Lung (tissue), 12 donors: Measurements from ENCODE around the gene GUCY1A2. TPM values are rescaled to one million over a fixed set of nuclear protein-coding genes. Genes with fewer than 3 reads are reported as not detected.

ENCODE experiments used
- ATAC-seq: fragments of 200-7000 bp; cut with Tn5 transposase; one replicate; pipeline ENCODE4 v1.9.1; 2020; ENCODE audit warnings: moderate number of reproducible peaks; ENCODE audit not compliant: insufficient read depth, low FRiP score
- DNase-seq, 3 donors: peaks; one replicate each; pipeline ENCODE4 v3.0.0-alpha.2; 2013 to 2017
- H3K27ac ChIP-seq, 2 donors: one replicate each; pipeline ENCODE4 v1.5.1; 2013; ENCODE audit warnings: mild to moderate bottlenecking in 2 of 2, moderate library complexity in 2 of 2, control low read depth in 1 of 2, inconsistent platforms in 1 of 2, low read depth in 1 of 2, low read length in 1 of 2
- H3K27me3 ChIP-seq, 3 donors: one replicate each; pipeline ENCODE4 v1.5.1; 2013; ENCODE audit warnings: low read length in 2 of 3; ENCODE audit not compliant: control insufficient read depth in 3 of 3, insufficient read depth in 3 of 3
- H3K36me3 ChIP-seq, 4 donors: one replicate each; pipeline ENCODE4 v1.5.1; 2013; ENCODE audit warnings: low read length in 4 of 4, mild to moderate bottlenecking in 1 of 4, moderate library complexity in 1 of 4; ENCODE audit not compliant: control insufficient read depth in 4 of 4, insufficient read depth in 4 of 4
- H3K4me1 ChIP-seq, 5 donors: one replicate each; pipeline ENCODE4 v1.5.1; 2013; ENCODE audit warnings: low read length in 5 of 5, mild to moderate bottlenecking in 2 of 5, moderate library complexity in 1 of 5; ENCODE audit not compliant: control insufficient read depth in 5 of 5, insufficient read depth in 5 of 5
- H3K4me3 ChIP-seq: one replicate; pipeline ENCODE4 v1.5.1; 2013; ENCODE audit warnings: mild to moderate bottlenecking, control low read depth, moderate library complexity
- H3K9ac ChIP-seq, 2 donors: one replicate each; pipeline ENCODE4 v1.5.1; 2013; ENCODE audit warnings: low read length in 2 of 2, control low read depth in 1 of 2; ENCODE audit not compliant: insufficient read depth in 1 of 2
- H3K9me3 ChIP-seq, 4 donors: one replicate each; pipeline ENCODE4 v1.5.1; 2013; ENCODE audit warnings: low read length in 3 of 4, mild to moderate bottlenecking in 1 of 4, moderate library complexity in 1 of 4; ENCODE audit not compliant: control insufficient read depth in 4 of 4, insufficient read depth in 3 of 4
- CTCF ChIP-seq: IDR thresholded peaks from 2 replicates; pipeline ENCODE4 v1.5.1; 2012; ENCODE audit warnings: mild to moderate bottlenecking; ENCODE audit errors: control extremely low read depth, extremely low read depth
- WGBS, 2 donors: extraction: QIAGEN DNeasy Blood & Tissue Kit; methylation state at CpG; one replicate each; pipeline ENCODE4 v1.1.7; 2013; 5-methylcytosine and 5-hydroxymethylcytosine counted together
- polyA plus RNA-seq, 2 donors: library from polyadenylated mRNA; stranded (reverse); fragments of 200-250 nt; gene quantifications; one replicate each; pipeline ENCODE4 v1.2.1, GENCODE V29; 2013
- total RNA-seq, 2 donors: library from RNA; depleted of rRNA in 1 of 2; stranded (reverse); fragments of >200 nt in 1 of 2; gene quantifications; one replicate each; pipeline ENCODE4 v1.2.1, GENCODE V29; 2014 to 2021
- donor health status: control.
- donor health status: control.
- donor health status: Bipolar disorder and iron deficiency.
- donor health status: healthy.
- donor health status: DM: yes; HTN: yes; CAD: no.

GUCY1A2 gene
- total and polyA plus RNA-seq, 4 donors: 1.3 to 55.2 (median 5.7) TPM

GRCh38 chr11:106840146-106840545 is 178.1 kb downstream of the GUCY1A2 start:
- H3K9ac ChIP-seq: no peak overlapping the region
- WGBS, 2 donors: 72 to 83% methylated on average over 1 of the region's 1 CpG
- no peaks in the 10 kb centered on the region for H3K27me3 ChIP-seq
- no peaks in the 10 kb centered on the region for H3K4me1 ChIP-seq
- no peak for TF ChIP-seq CTCF
- H3K27ac ChIP-seq: no peak overlapping the region
- no peaks in the 10 kb centered on the region for H3K36me3 ChIP-seq
- ATAC-seq: no peak
- H3K4me3 ChIP-seq: no peak overlapping the region
- H3K9me3 ChIP-seq: peaks cover 0 to 2% (median 0%) of the 10 kb centered on the region in 4 donors
- no peak for DNase-seq

DNA sequence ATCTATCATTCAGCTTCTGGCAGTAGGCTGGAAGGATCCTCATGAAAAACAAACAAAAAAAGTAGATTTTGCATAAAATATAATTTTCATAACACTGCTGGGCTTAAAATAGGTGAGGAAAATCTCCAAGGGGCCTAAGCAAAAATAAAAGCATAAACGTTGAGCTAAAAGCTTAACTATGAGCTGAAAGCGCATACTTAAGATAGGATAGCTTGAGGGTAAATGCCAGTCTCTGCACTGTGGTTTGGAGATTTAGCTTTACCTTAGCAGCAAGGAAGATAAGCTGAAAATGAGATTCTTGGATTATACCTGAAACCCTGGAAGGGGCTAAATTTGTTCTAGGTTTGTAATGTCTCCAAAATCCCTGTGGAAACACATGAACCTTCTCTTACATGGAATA is 183.7 kb downstream of the GUCY1A2 start:
- DNase-seq (no peak), ATAC-seq (no peak)
- no peak overlapping the region for H3K4me3 ChIP-seq
- no peak overlapping the region for H3K27ac ChIP-seq
- H3K4me1 ChIP-seq: no peaks in the 10 kb centered on the region
- H3K36me3 ChIP-seq: no peaks in the 10 kb centered on the region
- H3K27me3 ChIP-seq: no peaks in the 10 kb centered on the region
- TF ChIP-seq CTCF: no peak
- no peak overlapping the region for H3K9ac ChIP-seq
- WGBS, 2 donors: 73 to 75% methylated on average over 2 of the region's 2 CpGs
- H3K9me3 ChIP-seq: peaks cover 0 to 2% (median 0%) of the 10 kb centered on the region in 4 donors

GRCh38 chr11:106828976-106829375 is 189.3 kb downstream of the GUCY1A2 start:
- H3K27me3 ChIP-seq: no peaks in the 10 kb centered on the region
- no peak overlapping the region for H3K27ac ChIP-seq
- 64 to 70% methylated on average over 5 of the region's 5 CpGs for WGBS, 2 donors
- H3K9ac ChIP-seq: no peak overlapping the region
- H3K36me3 ChIP-seq: no peaks in the 10 kb centered on the region
- TF ChIP-seq CTCF: no peak
- no peak for ATAC-seq
- no peaks in the 10 kb centered on the region for H3K4me1 ChIP-seq
- H3K4me3 ChIP-seq: no peak overlapping the region
- H3K9me3 ChIP-seq: peaks cover 0 to 5% (median 0%) of the 10 kb centered on the region in 4 donors
- no peak for DNase-seq

- no peak for TF ChIP-seq CTCF
- WGBS, 2 donors: 51 to 69% methylated on average over 3 of the region's 3 CpGs
- peaks cover 0 to 5% (median 0%) of the 10 kb centered on the region in 4 donors for H3K9me3 ChIP-seq
Measured at GRCh38 chr11:106828576-106828975, 189.7 kb downstream of the GUCY1A2 start.

More at GRCh38 chr11:106828576-106828975, 189.7 kb downstream of the GUCY1A2 start:
- H3K36me3 ChIP-seq: no peaks in the 10 kb centered on the region
- DNase-seq (no peak), ATAC-seq (no peak)
- H3K4me3 ChIP-seq: no peak overlapping the region
- H3K27ac ChIP-seq: no peak overlapping the region
- H3K9ac ChIP-seq: no peak overlapping the region
- H3K27me3 ChIP-seq: no peaks in the 10 kb centered on the region
- no peaks in the 10 kb centered on the region for H3K4me1 ChIP-seq
